Caco-2 (cell line): ENCODE measurements around the gene BID. TPM values are rescaled to one million over a fixed set of nuclear protein-coding genes. Genes with fewer than 3 reads are reported as not detected.

Experiments
- Bru-seq: library from RNA; stranded (reverse); fragments of 400-500 nt; gene quantifications from one replicate; lab custom pipeline; 2021; lab: Mats Ljungman, UMichigan
- BruChase-seq, 2 experiments: library from RNA; stranded (reverse); fragments of 400-500 nt; gene quantifications; one replicate each; lab custom pipeline; 2021; lab: Mats Ljungman, UMichigan
- BruUV-seq: library from RNA; stranded (reverse); fragments of 400-500 nt; replicated peaks from 2 replicates; lab custom pipeline; 2021; lab: Mats Ljungman, UMichigan
- CTCF ChIA-PET: fragments of 300-600 bp; sonication (Branson Sonifier 250); formaldehyde crosslinking; loops from one replicate; lab custom pipeline; 2022; ENCODE audit warnings: antibody characterized with exemption; lab: Charles Lee
- POLR2A ChIA-PET: fragments of 300-600 bp; sonication (Branson Sonifier 250); formaldehyde crosslinking; loops from one replicate; lab custom pipeline; 2022; ENCODE audit warnings: antibody characterized with exemption; lab: Charles Lee
- DNase-seq, 2 experiments: peaks; one replicate each; pipeline versions ENCODE4 v3.0.0 to v3.0.0-alpha.2; 2020 to 2022
- H3K27me3 ChIP-seq: replicated peaks from 2 replicates; pipeline ENCODE4 v1.6.0; 2011; ENCODE audit warnings: low read length; ENCODE audit not compliant: control insufficient read depth, insufficient read depth
- H3K36me3 ChIP-seq: 2 replicates; pipeline ENCODE4 v1.5.1; 2011; ENCODE audit warnings: low read length; ENCODE audit not compliant: control insufficient read depth, insufficient read depth
- H3K4me1 ChIP-seq: fragments of 250-450 bp; sonication (Bioruptor Pico); 2 replicates; pipeline ENCODE4 v1.5.1; 2020; ENCODE audit warnings: mild to moderate bottlenecking
- H3K4me3 ChIP-seq: 2 replicates; pipeline ENCODE4 v1.5.1; 2011; ENCODE audit warnings: low read depth, mild to moderate bottlenecking, control low read depth, low read length
- H3K9me3 ChIP-seq: fragments of 250-450 bp; sonication (Bioruptor Pico); 2 replicates; pipeline ENCODE4 v1.5.1; 2020; ENCODE audit warnings: mild to moderate bottlenecking, moderate library complexity
- H3K27ac Mint-ChIP-seq: one replicate; pipeline ENCODE4 v1.8.0; 2022; ENCODE audit warnings: mixed read lengths; ENCODE audit not compliant: unreplicated experiment
- H3K27me3 Mint-ChIP-seq: one replicate; pipeline ENCODE4 v1.8.0; 2022; ENCODE audit warnings: mixed read lengths; ENCODE audit not compliant: insufficient read depth, unreplicated experiment
- H3K36me3 Mint-ChIP-seq: one replicate; pipeline ENCODE4 v1.8.0; 2022; ENCODE audit warnings: mild to moderate bottlenecking, mixed read lengths; ENCODE audit not compliant: insufficient read depth, unreplicated experiment
- H3K4me1 Mint-ChIP-seq: one replicate; pipeline ENCODE4 v1.8.0; 2022; ENCODE audit warnings: low read depth, mixed read lengths; ENCODE audit not compliant: unreplicated experiment
- H3K4me3 Mint-ChIP-seq: one replicate; pipeline ENCODE4 v1.8.0; 2022; ENCODE audit warnings: mild to moderate bottlenecking, moderate library complexity, mixed read lengths; ENCODE audit not compliant: unreplicated experiment
- H3K9me3 Mint-ChIP-seq: one replicate; pipeline ENCODE4 v1.8.0; 2022; ENCODE audit warnings: mixed read lengths; ENCODE audit not compliant: unreplicated experiment
- intact Hi-C: fragments of 100-400 bp; cut with micrococcal nuclease; formaldehyde crosslinking; loops from one replicate; pipeline ENCODE4 v1.10.0; 2022; ENCODE audit not compliant: unreplicated experiment
- long read RNA-seq: library from polyadenylated mRNA; stranded (forward); transcript quantifications from one replicate; pipeline ENCODE4 v2.0.0, GENCODE V29; 2022
- total RNA-seq: library from RNA; stranded (reverse); gene quantifications from 2 replicates; pipeline ENCODE4 v1.2.3, GENCODE V29; 2022
- TF ChIP-seq, protein P1 (sequence below), 2 experiments: fragments of 200-600 bp in 1 of 2; IDR thresholded peaks; 1 replicate in 1 of 2; 2 replicates in 1 of 2; pipeline versions ENCODE4 v1.5.1 to v1.8.0; 2011 to 2022; ENCODE audit warnings: antibody characterized with exemption in 1 of 2, control low read depth in 1 of 2, inconsistent platforms in 1 of 2, low read depth in 1 of 2, low read length in 1 of 2, mild to moderate bottlenecking in 1 of 2, moderate library complexity in 1 of 2; ENCODE audit not compliant: insufficient read depth in 1 of 2, severe bottlenecking in 1 of 2, unreplicated experiment in 1 of 2

BID gene
- total RNA-seq (28.2 and 28.7 TPM in 2 replicates), Bru-seq, nascent RNA (percentile 53 among the genes with signal in this experiment), BruChase-seq, experiment 1, labeled RNA remaining after a 2-hour chase (percentile 59 among the genes with signal in this experiment), BruChase-seq, experiment 2, labeled RNA remaining after a 6-hour chase (percentile 60 among the genes with signal in this experiment)
- long read RNA-seq, transcript BID-215 (6 exons, 2,199 nt), result major isoform, 87 of 101 reads
- long read RNA-seq, partial matches to known transcripts, result 1 of 101 reads
- long read RNA-seq, other reads (novel, unspliced or antisense), result 3 of 101 reads

DNA sequence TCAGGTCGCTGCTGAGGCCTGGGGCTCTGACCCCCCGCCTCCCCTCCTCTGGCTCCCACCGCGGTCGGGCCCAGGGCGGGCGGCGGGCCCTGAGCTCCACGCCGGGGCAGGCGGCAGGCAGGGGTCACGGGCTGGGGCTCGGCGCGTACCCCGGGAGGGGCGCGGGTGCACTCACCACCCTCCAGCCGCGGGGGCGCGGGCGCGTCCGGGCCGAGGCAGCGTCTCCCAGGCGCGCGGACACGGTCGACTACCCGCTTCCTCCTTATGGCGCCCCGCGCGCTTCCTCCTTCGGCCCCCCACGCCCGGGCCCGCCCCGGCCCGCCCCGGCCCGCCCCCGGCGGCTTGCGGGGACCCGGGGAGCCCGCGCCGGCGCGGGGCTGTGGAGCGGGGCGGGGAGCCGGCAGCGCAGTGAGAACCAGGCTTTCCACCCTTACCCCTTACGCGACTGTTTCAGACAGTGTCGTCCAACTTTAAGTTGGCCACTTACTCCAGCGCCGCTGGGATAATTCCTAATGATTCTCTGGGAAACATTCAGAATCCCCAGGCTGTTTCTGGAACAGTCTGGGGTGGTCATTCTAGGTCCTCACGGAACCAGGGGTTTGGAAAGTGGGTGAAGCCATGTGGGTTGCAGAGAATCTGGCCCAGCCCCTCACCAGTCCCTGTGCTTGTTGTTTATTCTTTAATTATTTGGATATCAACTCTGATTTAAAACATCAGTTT lies at the start of gene BID:
TSS of gene BID (minus strand) at position 264 of the 720 bp plus-strand sequence. CDS start 24,353 bp downstream, outside the sequence.
- no TSS peak for BruUV-seq
- H3K27ac Mint-ChIP-seq, result no peak within 1 kb of the TSS
- peaks cover 6% of the 10 kb centered on the region for H3K4me1 Mint-ChIP-seq
- TF ChIP-seq, protein P1, sequence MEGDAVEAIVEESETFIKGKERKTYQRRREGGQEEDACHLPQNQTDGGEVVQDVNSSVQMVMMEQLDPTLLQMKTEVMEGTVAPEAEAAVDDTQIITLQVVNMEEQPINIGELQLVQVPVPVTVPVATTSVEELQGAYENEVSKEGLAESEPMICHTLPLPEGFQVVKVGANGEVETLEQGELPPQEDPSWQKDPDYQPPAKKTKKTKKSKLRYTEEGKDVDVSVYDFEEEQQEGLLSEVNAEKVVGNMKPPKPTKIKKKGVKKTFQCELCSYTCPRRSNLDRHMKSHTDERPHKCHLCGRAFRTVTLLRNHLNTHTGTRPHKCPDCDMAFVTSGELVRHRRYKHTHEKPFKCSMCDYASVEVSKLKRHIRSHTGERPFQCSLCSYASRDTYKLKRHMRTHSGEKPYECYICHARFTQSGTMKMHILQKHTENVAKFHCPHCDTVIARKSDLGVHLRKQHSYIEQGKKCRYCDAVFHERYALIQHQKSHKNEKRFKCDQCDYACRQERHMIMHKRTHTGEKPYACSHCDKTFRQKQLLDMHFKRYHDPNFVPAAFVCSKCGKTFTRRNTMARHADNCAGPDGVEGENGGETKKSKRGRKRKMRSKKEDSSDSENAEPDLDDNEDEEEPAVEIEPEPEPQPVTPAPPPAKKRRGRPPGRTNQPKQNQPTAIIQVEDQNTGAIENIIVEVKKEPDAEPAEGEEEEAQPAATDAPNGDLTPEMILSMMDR (IDR thresholded peaks at IDR 0.05; ENCODE audit: insufficient read depth in 1 of 2, low read depth in 1 of 2, low read length in 1 of 2, severe bottlenecking in 1 of 2, unreplicated experiment in 1 of 2), result no peak
- no peaks in the 10 kb centered on the region for H3K9me3 ChIP-seq
- H3K36me3 ChIP-seq, result no peaks in the 10 kb centered on the region; the same call in 1 of the 2 replicates
- H3K27me3 Mint-ChIP-seq, result no peaks in the 10 kb centered on the region
- ChIA-PET CTCF (interaction anchor here (1.1 to 1.5 kb wide), 2 partner anchors 11 to 216 kb away, joined by 5 to 10 read pairs; no protein-coding TSS in a partner anchor), POLR2A (interaction anchor here (1.0 kb wide), 1 partner anchor 135 kb away, joined by 4 read pairs; no protein-coding TSS in a partner anchor)
- H3K36me3 Mint-ChIP-seq, result peaks cover 12% of the 10 kb centered on the region
- H3K4me3 ChIP-seq, result peak within 1 kb of the TSS; percentile 60
- H3K4me1 ChIP-seq, result peaks cover 9% of the 10 kb centered on the region; the same call in 1 of the 2 replicates
- no peaks in the 10 kb centered on the region for H3K27me3 ChIP-seq
- H3K9me3 Mint-ChIP-seq, result no peaks in the 10 kb centered on the region
- peak within 1 kb of the TSS; percentile 75 for H3K4me3 Mint-ChIP-seq
- intact Hi-C loops, result no loop called here
- DNase-seq, result peak in 1 of 2 experiments; percentile 40

DNA sequence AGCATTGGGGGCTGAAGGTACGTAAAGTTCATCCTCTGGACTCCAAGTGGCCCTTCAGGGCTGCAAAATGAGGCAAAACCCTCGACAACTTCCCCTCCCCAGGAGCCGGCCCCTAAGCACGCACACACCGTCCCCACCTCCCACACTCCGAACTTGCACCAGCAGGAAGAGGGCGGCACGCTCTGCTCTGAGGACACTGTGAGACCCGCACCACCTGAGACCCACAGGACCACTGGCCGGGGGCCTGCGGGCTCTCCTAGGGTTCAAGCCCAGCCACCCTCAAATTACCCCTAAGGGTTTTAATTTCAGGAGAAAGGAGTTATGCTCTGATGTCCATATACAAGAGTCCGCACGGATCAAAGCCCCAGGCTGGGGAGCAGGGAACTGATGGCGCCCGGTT lies 49.7 kb upstream of the BID start:
- Mint-ChIP-seq H3K27ac (no peak overlapping the region), H3K9me3 (no peaks in the 10 kb centered on the region), H3K36me3 (peaks cover 30% of the 10 kb centered on the region), H3K4me3 (no peak overlapping the region), H3K4me1 (no peaks in the 10 kb centered on the region), H3K27me3 (no peaks in the 10 kb centered on the region)
- TF ChIP-seq, protein P1 (IDR thresholded peaks at IDR 0.05; ENCODE audit: insufficient read depth in 1 of 2, low read depth in 1 of 2, low read length in 1 of 2, severe bottlenecking in 1 of 2, unreplicated experiment in 1 of 2), result no peak
- ChIA-PET POLR2A (no interaction called here), CTCF (no interaction called here)
- intact Hi-C loops, result no loop called here
- no TSS peak for BruUV-seq
- Histone ChIP-seq H3K4me3 (no peak overlapping the region), H3K36me3 (no peaks in the 10 kb centered on the region), H3K9me3 (no peaks in the 10 kb centered on the region), H3K4me1 (no peaks in the 10 kb centered on the region), H3K27me3 (no peaks in the 10 kb centered on the region)
- DNase-seq, result no peak

DNA sequence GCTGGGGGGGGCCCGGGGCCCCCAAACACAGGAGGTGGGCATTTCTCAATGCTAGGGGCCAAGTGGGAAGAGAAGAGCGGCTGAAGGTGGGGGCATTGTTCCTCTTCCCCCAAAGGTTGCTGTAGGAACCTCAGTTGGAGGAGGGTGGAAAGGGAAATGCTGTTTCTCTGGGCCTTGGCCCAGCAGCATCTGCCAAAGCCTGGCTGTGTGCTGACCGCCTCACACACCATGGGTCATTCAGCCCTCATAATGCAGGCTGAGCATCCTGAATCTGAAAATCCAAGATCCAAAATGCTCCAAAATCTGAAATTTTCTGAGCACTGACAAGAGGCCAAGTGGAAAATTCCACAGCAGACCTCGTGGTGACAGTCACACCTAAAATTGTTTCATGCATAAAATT lies 49.0 kb upstream of the BID start:
- no peaks in the 10 kb centered on the region for H3K27me3 ChIP-seq
- CTCF ChIA-PET, result no interaction called here
- Mint-ChIP-seq H3K27me3 (no peaks in the 10 kb centered on the region), H3K27ac (no peak overlapping the region), H3K4me1 (no peaks in the 10 kb centered on the region), H3K4me3 (no peak overlapping the region), H3K9me3 (no peaks in the 10 kb centered on the region), H3K36me3 (peaks cover 25% of the 10 kb centered on the region)
- H3K9me3 ChIP-seq, result no peaks in the 10 kb centered on the region
- POLR2A ChIA-PET, result no interaction called here
- H3K36me3 ChIP-seq, result no peaks in the 10 kb centered on the region
- no peak overlapping the region for H3K4me3 ChIP-seq
- no peak for DNase-seq
- TF ChIP-seq, protein P1 (IDR thresholded peaks at IDR 0.05; ENCODE audit: insufficient read depth in 1 of 2, low read depth in 1 of 2, low read length in 1 of 2, severe bottlenecking in 1 of 2, unreplicated experiment in 1 of 2), result no peak
- no peaks in the 10 kb centered on the region for H3K4me1 ChIP-seq
- intact Hi-C loops, result no loop called here
- BruUV-seq, result no TSS peak
